Measurements from ENCODE around the gene SLC7A14. TPM values are rescaled to one million over a fixed set of nuclear protein-coding genes. Genes with fewer than 3 reads are reported as not detected.

SLC7A14 gene
- total and polyA plus RNA-seq, 2 donors (not counting 3 experiments of a cell fraction or from before 2014, with no cell fraction given) = 0.07 to 0.57 TPM

DNA sequence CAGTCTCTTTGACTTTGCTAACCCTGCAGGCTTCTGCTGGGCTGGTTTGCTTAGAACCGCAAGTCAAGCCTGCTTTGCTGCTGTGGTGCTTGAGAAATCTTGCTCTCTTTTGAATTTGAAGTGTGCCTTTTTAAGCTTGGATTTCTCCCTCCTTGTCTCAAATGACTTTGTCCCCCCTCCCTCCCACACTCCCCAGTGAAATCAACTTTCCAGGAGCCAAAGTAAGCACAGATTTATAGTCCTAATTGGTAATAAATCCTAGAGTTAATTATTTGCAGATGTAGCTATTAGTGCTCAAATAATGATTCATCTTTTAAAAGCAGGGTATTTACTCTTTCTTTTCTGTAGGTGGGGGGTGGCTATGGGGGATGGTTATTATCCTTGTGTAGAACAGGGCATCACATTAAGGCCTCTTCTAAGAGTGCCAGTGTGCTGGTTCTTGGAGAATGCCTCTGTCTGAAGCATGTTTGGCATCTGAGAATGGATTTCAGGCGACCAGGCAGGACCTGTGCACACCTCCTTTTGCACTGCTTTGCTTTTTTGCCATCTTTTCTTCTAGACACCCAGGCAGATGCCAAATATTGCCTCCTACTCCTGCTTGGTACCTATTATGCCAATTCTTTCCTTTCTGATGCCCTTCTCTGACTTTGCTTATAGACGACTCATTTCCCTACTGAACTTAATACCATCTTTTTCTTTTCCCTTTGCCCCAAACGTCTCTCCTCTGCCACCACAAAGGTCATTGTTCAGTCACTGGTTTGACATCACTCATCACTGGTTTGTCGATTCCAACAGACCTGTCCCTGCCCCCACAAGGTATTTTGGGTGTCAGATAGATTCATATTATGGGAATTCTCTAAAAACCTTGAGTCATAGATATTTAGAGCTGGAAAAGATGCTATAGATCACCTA, 116.5 kb downstream of the SLC7A14 start:
- Histone ChIP-seq H4K20me1 (replicated peaks; ENCODE audit: control insufficient read depth, extremely low read depth, insufficient read depth, low read length) (no peaks in the 10 kb centered on the region), H3K9me1 (replicated peaks; ENCODE audit: control insufficient read depth, extremely low read depth, insufficient read depth, low read length) (no peaks in the 10 kb centered on the region), H3K9ac (replicated peaks; ENCODE audit: extremely low read depth, insufficient read depth, low read length) (no peak overlapping the region), H3K4me2 (ENCODE audit: insufficient read depth, low read length) (no peak overlapping the region), H3K4me1 (ENCODE audit: control insufficient read depth, extremely low read depth, insufficient read depth, low read length) (no peaks in the 10 kb centered on the region), H2AFZ (ENCODE audit: low read depth, low read length) (no peak overlapping the region), H3K9me3 (replicated peaks; ENCODE audit: control insufficient read depth, insufficient read depth, low read length) (no peaks in the 10 kb centered on the region), H3K36me3 (ENCODE audit: control insufficient read depth in 2 of 2, extremely low read depth in 1 of 2, insufficient read depth in 2 of 2, low read length in 2 of 2) (no peaks in the 10 kb centered on the region), H3K4me3 (replicated peaks in 1 of 3; ENCODE audit: insufficient read depth in 1 of 3, low read depth in 1 of 3, low read length in 3 of 3) (no peak overlapping the region), H3K79me2 (ENCODE audit: control insufficient read depth, insufficient read depth, low read length) (no peaks in the 10 kb centered on the region), H3K27ac (ENCODE audit: insufficient read depth, low read depth, low read length) (no peak overlapping the region), H3K27me3 (ENCODE audit: control insufficient read depth in 2 of 2, insufficient read depth in 2 of 2, low read length in 2 of 2) (no peaks in the 10 kb centered on the region)
- FAIRE-seq (no peak), DNase-seq (ENCODE audit: low read depth, low spot score) (no peak)
- POLR2A ChIA-PET = no interaction called here
- TF ChIP-seq POLR2AphosphoS5 (IDR thresholded peaks at IDR 0.05; ENCODE audit: insufficient read depth, low read depth, low read length) (no peak), JUN (IDR thresholded peaks at IDR 0.05; ENCODE audit: borderline replicate concordance, insufficient read depth, insufficient read length, low read depth) (no peak), FOS (IDR thresholded peaks at IDR 0.05; ENCODE audit: borderline replicate concordance, insufficient read depth, low read length) (no peak), POLR2A (IDR thresholded peaks at IDR 0.05; ENCODE audit: low read depth, low read length) (no peak)
- no TSS peak for BruUV-seq (replicated peaks)
- CTCF ChIA-PET = interaction anchor here (0.6 to 1.1 kb wide), 2 partner anchors 31 to 174 kb away, joined by 3 to 4 read pairs; no protein-coding TSS in a partner anchor
- dilution Hi-C loops (cut with MboI; ENCODE audit: extremely low pct_ligation_motif_present, low sequenced_read_pairs) (no loop called here), intact Hi-C loops (cut with micrococcal nuclease) (no loop called here)

- Histone ChIP-seq H3K4me3 (replicated peaks in 1 of 3; ENCODE audit: insufficient read depth in 1 of 3, low read depth in 1 of 3, low read length in 3 of 3) (no peak overlapping the region), H3K79me2 (ENCODE audit: control insufficient read depth, insufficient read depth, low read length) (no peaks in the 10 kb centered on the region), H3K9me3 (replicated peaks; ENCODE audit: control insufficient read depth, insufficient read depth, low read length) (no peaks in the 10 kb centered on the region), H3K36me3 (ENCODE audit: control insufficient read depth in 2 of 2, extremely low read depth in 1 of 2, insufficient read depth in 2 of 2, low read length in 2 of 2) (no peaks in the 10 kb centered on the region), H3K9me1 (replicated peaks; ENCODE audit: control insufficient read depth, extremely low read depth, insufficient read depth, low read length) (no peaks in the 10 kb centered on the region), H3K27ac (ENCODE audit: insufficient read depth, low read depth, low read length) (no peak overlapping the region), H3K9ac (replicated peaks; ENCODE audit: extremely low read depth, insufficient read depth, low read length) (no peak overlapping the region), H3K4me1 (ENCODE audit: control insufficient read depth, extremely low read depth, insufficient read depth, low read length) (no peaks in the 10 kb centered on the region), H2AFZ (ENCODE audit: low read depth, low read length) (no peak overlapping the region), H3K27me3 (ENCODE audit: control insufficient read depth in 2 of 2, insufficient read depth in 2 of 2, low read length in 2 of 2) (no peaks in the 10 kb centered on the region), H4K20me1 (replicated peaks; ENCODE audit: control insufficient read depth, extremely low read depth, insufficient read depth, low read length) (no peaks in the 10 kb centered on the region), H3K4me2 (ENCODE audit: insufficient read depth, low read length) (no peak overlapping the region)
- no TSS peak for BruUV-seq (replicated peaks)
- no peak for DNase-seq (ENCODE audit: low read depth, low spot score)
- CTCF ChIA-PET = no interaction called here
- intact Hi-C loops (cut with micrococcal nuclease) (no loop called here), dilution Hi-C loops (cut with MboI; ENCODE audit: extremely low pct_ligation_motif_present, low sequenced_read_pairs) (no loop called here)
- TF ChIP-seq GATA2 (IDR thresholded peaks at IDR 0.05; ENCODE audit: insufficient read depth, insufficient read length, low read depth, low read length) (no peak), POLR2AphosphoS5 (IDR thresholded peaks at IDR 0.05; ENCODE audit: insufficient read depth, low read depth, low read length) (no peak), MAX (IDR thresholded peaks at IDR 0.05; ENCODE audit: insufficient read depth, insufficient read length) (no peak), JUN (IDR thresholded peaks at IDR 0.05; ENCODE audit: borderline replicate concordance, insufficient read depth, insufficient read length, low read depth) (no peak), EZH2 (IDR thresholded peaks at IDR 0.05; ENCODE audit: borderline replicate concordance, low read depth, low read length, severe bottlenecking) (no peak), FOS (IDR thresholded peaks at IDR 0.05; ENCODE audit: borderline replicate concordance, insufficient read depth, low read length) (no peak), MYC (IDR thresholded peaks at IDR 0.05; ENCODE audit: low read depth, low read length) (no peak), POLR2A (IDR thresholded peaks at IDR 0.05; ENCODE audit: low read depth, low read length) (no peak)
- TF ChIP-seq, protein P1, sequence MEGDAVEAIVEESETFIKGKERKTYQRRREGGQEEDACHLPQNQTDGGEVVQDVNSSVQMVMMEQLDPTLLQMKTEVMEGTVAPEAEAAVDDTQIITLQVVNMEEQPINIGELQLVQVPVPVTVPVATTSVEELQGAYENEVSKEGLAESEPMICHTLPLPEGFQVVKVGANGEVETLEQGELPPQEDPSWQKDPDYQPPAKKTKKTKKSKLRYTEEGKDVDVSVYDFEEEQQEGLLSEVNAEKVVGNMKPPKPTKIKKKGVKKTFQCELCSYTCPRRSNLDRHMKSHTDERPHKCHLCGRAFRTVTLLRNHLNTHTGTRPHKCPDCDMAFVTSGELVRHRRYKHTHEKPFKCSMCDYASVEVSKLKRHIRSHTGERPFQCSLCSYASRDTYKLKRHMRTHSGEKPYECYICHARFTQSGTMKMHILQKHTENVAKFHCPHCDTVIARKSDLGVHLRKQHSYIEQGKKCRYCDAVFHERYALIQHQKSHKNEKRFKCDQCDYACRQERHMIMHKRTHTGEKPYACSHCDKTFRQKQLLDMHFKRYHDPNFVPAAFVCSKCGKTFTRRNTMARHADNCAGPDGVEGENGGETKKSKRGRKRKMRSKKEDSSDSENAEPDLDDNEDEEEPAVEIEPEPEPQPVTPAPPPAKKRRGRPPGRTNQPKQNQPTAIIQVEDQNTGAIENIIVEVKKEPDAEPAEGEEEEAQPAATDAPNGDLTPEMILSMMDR (IDR thresholded peaks at IDR 0.05; ENCODE audit: extremely low read depth in 1 of 2, insufficient read depth in 1 of 2, low read depth in 1 of 2, low read length in 2 of 2) = no peak
- POLR2A ChIA-PET = no interaction called here
- FAIRE-seq = no peak
Measured at GRCh38 chr3:170467571-170468147, 118.2 kb downstream of the SLC7A14 start.
